ENCODE measurements around the gene E2F4.

- TF ChIP-seq CTCF (conservative IDR thresholded peaks at IDR 0.05; ENCODE audit: low read depth, low read length): no peak
- TF ChIP-seq EZH2phosphoT487 (IDR thresholded peaks at IDR 0.05; ENCODE audit: borderline replicate concordance, low read length): no peak
These were observed 1.9 kb upstream of the E2F4 start, which contains the start of gene EXOC3L1 for GRCh38 chr16:67190041-67190440.
